Measurements from ENCODE around the gene PBX3. TPM values are rescaled to one million over a fixed set of nuclear protein-coding genes. Genes with fewer than 3 reads are reported as not detected.

Gene PBX3
- total RNA-seq, 4 donors from 2014 or later: 5.1 to 360 (median 44.1) TPM

DNA sequence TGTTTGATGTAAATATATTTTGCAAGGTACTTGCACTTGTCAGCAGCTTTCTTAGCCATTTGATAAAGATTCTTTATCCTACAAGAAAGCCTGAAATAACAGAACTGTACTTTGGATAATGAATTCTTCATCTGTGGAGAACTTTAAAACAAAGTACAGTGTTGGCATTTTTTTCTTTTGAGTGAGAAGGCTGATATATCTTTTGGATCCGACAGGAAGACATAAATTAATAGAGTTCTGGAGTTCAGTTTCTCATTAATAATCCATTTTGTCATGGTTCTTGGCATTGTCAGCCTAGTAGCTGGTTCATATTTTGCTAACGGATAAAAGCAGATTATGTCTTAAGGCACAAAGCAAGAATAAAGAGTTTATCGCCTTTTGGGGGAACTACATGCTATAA, 17.0 kb downstream of the PBX3 start:
- no peaks in the 10 kb centered on the region for H3K36me3 ChIP-seq
- H3K4me1 ChIP-seq: no peaks in the 10 kb centered on the region
- TF ChIP-seq, protein P1, sequence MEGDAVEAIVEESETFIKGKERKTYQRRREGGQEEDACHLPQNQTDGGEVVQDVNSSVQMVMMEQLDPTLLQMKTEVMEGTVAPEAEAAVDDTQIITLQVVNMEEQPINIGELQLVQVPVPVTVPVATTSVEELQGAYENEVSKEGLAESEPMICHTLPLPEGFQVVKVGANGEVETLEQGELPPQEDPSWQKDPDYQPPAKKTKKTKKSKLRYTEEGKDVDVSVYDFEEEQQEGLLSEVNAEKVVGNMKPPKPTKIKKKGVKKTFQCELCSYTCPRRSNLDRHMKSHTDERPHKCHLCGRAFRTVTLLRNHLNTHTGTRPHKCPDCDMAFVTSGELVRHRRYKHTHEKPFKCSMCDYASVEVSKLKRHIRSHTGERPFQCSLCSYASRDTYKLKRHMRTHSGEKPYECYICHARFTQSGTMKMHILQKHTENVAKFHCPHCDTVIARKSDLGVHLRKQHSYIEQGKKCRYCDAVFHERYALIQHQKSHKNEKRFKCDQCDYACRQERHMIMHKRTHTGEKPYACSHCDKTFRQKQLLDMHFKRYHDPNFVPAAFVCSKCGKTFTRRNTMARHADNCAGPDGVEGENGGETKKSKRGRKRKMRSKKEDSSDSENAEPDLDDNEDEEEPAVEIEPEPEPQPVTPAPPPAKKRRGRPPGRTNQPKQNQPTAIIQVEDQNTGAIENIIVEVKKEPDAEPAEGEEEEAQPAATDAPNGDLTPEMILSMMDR (IDR thresholded peaks at IDR 0.05): no peak
- no peak for TF ChIP-seq POLR2A (IDR thresholded peaks at IDR 0.05)
- H3K27ac ChIP-seq: no peak overlapping the region
- H3K9me3 ChIP-seq: no peaks in the 10 kb centered on the region
- intact Hi-C loops (cut with DNase I; ENCODE audit: low total_unique reads): no loop called here
- no peak for DNase-seq
- H3K27me3 ChIP-seq: no peaks in the 10 kb centered on the region
- no peak overlapping the region for H3K4me3 ChIP-seq

DNA sequence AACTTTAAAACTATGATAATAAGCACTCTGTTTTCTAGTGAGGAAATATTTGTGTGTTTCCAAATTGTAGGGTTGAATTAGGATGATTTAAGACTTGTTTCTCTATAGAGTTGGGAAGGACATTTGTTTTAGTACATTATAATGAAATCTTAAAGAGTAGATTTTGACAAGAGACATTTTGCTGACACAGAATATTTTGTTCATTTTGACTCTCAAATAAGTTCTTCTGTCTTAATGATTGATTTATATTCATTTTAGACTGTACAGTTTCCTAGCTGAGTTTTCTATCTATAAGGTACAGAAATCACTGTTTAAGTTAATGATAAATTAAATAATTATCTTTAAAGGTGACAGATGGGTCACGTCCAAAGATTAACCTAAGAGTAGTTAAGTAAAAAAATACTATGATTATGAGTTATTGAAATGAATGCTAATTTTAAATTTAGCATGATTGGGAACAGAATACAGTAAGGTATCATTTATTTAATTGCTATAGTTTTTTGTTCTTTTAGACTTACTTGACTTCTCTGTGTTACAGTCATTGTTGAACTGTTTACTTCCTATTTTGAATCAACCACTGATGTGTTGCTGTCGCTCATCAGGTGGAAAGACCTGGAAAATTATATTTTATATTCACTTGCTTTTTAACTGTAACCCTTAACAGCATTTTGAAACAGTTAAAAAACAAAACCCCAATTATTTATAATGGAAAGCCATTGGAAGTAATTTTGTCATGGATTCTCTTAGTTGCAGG, 19.5 kb downstream of the PBX3 start:
- H3K27ac ChIP-seq: no peak overlapping the region
- H3K4me1 ChIP-seq: no peaks in the 10 kb centered on the region
- TF ChIP-seq POLR2A (IDR thresholded peaks at IDR 0.05): no peak
- TF ChIP-seq, protein P1 (IDR thresholded peaks at IDR 0.05): no peak
- H3K36me3 ChIP-seq: no peaks in the 10 kb centered on the region
- H3K27me3 ChIP-seq: no peaks in the 10 kb centered on the region
- no peak for DNase-seq
- no peaks in the 10 kb centered on the region for H3K9me3 ChIP-seq
- intact Hi-C loops (cut with DNase I; ENCODE audit: low total_unique reads): no loop called here
- no peak overlapping the region for H3K4me3 ChIP-seq

DNA sequence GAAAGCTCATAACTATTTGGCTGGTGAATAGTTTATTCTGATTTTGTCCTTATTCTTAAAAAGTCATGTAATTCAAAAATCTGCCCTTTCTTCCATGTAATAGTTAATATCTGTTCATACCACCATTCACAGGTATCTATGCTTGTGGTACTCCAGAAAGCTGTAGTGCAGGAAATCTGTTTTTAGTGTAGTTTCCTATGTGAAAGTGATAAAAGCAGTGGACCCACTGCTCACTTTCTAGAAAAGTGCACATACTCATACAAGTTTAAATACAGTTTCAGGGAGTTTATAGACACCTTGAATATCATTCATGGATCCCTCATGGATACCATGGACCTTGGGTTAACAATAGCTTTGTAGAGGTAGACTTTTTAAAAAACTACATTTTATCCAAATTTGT, 20.2 kb downstream of the PBX3 start:
- intact Hi-C loops (cut with DNase I; ENCODE audit: low total_unique reads): no loop called here
- no peak overlapping the region for H3K4me3 ChIP-seq
- no peak for TF ChIP-seq POLR2A (IDR thresholded peaks at IDR 0.05)
- TF ChIP-seq, protein P1 (IDR thresholded peaks at IDR 0.05): no peak
- no peaks in the 10 kb centered on the region for H3K27me3 ChIP-seq
- no peaks in the 10 kb centered on the region for H3K36me3 ChIP-seq
- no peak overlapping the region for H3K27ac ChIP-seq
- H3K9me3 ChIP-seq: no peaks in the 10 kb centered on the region
- no peaks in the 10 kb centered on the region for H3K4me1 ChIP-seq
- DNase-seq: no peak

DNA sequence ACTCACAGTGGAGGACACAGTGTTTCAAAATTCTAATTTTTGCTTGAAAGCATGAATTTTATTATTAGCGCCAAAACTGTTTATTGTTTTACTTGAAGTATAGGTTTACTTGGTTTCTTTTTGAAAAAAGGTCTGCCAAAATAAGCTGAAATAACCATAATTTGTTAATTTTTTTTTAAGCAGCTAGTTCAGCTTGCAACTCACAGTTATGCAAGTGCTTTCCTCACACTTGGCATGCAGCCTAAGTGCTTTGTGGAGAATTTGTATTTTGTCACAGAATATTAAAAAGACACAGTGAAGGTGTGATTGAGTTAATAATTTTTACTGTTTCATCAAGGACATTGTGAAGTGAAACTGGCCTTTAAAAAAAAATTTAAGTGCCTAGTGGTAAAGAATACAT, 21.6 kb downstream of the PBX3 start:
- H3K27me3 ChIP-seq: no peaks in the 10 kb centered on the region
- no peak overlapping the region for H3K4me3 ChIP-seq
- no peak overlapping the region for H3K27ac ChIP-seq
- TF ChIP-seq POLR2A (IDR thresholded peaks at IDR 0.05): no peak
- TF ChIP-seq, protein P1 (IDR thresholded peaks at IDR 0.05): no peak
- no peaks in the 10 kb centered on the region for H3K4me1 ChIP-seq
- no peak for DNase-seq
- no peaks in the 10 kb centered on the region for H3K9me3 ChIP-seq
- no peaks in the 10 kb centered on the region for H3K36me3 ChIP-seq
- intact Hi-C loops (cut with DNase I; ENCODE audit: low total_unique reads): no loop called here

DNA sequence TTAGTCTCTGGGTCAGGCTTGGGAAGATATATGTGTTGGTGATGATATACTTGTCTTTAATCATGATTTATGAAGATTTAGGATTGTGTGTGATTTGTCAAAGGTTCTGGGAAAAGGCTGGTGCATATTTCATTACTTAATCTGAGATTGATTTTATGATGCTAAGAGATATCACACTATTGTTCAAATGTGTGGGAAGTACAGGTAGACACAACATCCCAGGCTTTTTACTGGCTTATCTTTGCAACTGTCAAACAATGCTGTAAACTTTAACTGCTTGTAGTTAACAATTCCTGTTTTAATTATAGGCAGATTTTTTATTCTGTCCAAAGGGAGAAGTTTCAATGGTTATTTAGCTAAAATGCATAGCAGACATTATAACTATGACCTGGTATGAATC, 23.9 kb downstream of the PBX3 start:
- H3K27me3 ChIP-seq: no peaks in the 10 kb centered on the region
- intact Hi-C loops (cut with DNase I; ENCODE audit: low total_unique reads): no loop called here

More for the DNA sequence above, 23.9 kb downstream of the PBX3 start:
- Histone ChIP-seq H3K9me3 (no peaks in the 10 kb centered on the region), H3K4me3 (no peak overlapping the region), H3K4me1 (no peaks in the 10 kb centered on the region), H3K27ac (no peak overlapping the region), H3K36me3 (no peaks in the 10 kb centered on the region)
- TF ChIP-seq POLR2A (IDR thresholded peaks at IDR 0.05): no peak
- TF ChIP-seq, protein P1 (IDR thresholded peaks at IDR 0.05): no peak
- DNase-seq: no peak
